NCI-H1092 treated with DMSO at 0.1 percent for 48 hours (cell line): Measurements from ENCODE around the gene THAP11.
A peak's percentile ranks its signal among the peaks of the same experiment; 100 is the strongest.

Experiments
- DNase-seq: peaks from one replicate; lab custom pipeline; 2025; lab: John Stamatoyannopoulos, UW

Gene THAP11

DNA sequence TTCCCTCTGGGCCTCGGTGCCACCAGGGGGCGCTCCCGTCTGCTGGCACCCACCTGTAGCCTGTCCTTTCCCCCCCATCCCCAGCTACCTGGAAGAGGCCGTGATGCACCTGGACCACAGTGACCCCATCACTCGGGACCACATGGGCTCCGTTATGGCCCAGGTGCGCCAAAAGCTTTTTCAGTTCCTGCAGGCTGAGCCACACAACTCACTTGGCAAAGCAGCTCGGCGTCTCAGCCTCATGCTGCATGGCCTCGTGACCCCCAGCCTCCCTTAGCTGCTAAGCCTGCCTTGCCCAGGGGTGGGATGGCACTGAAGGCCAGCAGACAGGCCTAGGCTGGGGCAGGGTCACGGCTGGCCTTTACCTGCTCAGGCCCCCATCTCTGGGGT lies 41.7 kb downstream of the THAP11 start:
- peak; percentile 34 for DNase-seq

- DNase-seq = no peak
These were observed 42.6 kb downstream of the THAP11 start, which contains the start of gene NRN1L for GRCh38 chr16:67884684-67885083. Gene NRN1L (plus strand): TSS chr16:67884885. CDS start chr16:67884904, 19 bp downstream.

DNA sequence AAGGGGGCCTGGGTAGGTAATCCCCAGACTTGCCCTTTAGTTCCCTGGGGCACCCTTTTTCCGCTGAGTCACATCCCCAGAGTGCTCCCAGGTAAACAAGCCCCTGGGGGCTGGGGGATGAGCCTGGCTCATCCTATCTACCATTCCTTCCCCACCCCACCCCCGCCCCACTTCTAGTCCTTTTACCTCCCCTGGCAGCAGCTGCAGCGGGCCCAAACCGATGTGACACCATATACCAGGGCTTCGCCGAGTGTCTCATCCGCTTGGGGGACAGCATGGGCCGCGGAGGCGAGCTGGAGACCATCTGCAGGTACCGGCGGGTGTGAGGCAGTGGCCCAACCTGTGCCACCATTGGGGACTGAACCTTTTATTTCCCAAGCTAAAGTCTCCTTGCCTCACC lies 43.4 kb downstream of the THAP11 start:
- no peak for DNase-seq

DNA sequence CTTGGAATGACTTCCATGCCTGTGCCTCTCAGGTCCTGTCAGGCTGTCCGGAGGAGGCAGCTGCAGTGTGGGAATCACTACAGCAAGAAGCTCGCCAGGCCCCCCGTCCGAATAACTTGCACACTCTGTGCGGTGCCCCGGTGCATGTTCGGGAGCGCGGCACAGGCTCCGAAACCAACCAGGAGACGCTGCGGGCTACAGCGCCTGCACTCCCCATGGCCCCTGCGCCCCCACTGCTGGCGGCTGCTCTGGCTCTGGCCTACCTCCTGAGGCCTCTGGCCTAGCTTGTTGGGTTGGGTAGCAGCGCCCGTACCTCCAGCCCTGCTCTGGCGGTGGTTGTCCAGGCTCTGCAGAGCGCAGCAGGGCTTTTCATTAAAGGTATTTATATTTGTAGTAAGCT lies 43.9 kb downstream of the THAP11 start:
- no peak for DNase-seq

DNA sequence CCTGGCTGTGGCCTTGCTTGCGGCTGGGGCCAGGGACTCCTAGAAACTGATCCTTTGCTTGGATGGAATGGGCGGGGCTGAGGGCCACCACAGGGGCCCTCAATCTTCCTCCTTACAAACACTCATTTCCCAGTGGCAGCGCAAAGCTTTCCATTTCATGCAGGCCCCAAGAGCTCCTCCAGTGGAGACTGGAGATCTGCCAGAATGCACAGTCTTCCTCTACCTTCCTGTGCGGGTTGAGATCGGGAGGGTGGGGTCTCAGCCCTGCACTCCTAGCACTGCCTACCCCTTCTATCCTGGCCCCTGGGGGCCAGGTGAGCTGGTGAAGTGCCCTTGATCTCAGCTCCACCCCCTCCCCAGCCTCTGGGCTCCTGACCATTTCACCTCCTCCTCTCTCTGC lies 44.3 kb downstream of the THAP11 start:
- no peak for DNase-seq

- no peak for DNase-seq
These were observed 46.2 kb downstream of the THAP11 start for GRCh38 chr16:67888331-67888730.

GRCh38 chr16:67892375-67892774 lies 50.3 kb downstream of the THAP11 start:
- no peak for DNase-seq

DNA sequence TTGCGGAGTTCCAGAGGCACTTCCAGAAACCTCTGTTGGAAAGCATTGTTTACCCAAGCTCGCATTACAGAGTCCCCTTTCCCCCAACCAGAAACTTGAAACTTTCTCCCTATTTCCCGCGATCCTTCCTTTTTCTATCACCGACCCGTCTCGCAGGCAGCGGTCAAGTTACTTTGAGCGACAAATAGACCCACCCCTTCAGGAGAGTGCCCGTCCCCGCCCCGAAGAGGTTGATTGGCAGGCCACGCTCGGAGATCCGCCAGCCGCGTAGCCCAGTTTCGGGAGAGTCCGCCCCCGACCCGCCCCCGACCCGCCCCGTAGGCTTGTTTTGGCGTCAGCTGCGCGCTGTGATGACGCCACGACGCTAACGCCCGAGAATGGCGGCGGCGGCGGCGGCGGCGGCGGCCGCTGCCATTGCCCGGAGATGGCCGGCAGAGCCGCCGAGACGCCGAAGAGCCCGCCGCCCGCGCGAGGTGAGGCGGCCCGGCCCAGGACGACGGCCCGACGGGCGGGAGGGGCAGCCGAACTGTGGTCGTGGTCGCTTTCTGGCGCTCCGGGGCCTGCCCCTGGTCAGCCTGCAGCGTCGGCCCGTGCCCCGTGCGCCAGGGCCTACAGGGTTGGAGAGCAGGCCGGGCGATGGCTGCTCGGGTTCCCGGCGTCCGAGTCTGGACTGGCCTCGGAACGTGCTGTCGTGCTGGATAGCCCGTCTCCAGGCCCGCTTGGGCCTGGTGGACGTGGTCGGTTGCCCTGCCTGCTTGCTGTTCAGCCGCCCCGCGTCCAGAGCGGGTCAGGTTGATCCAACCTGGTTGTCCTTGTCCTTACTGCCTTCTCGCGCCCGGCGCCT lies 51.0 kb downstream of the THAP11 start, which contains the start of gene PSKH1:
Gene PSKH1, plus strand, starts transcription at position 356 of the 844 bp plus-strand sequence. CDS start 15,496 bp downstream, outside the sequence.
- DNase-seq = peak; percentile 95
